HG03457 (cell line): ENCODE results near the gene PEX26.

Experiments used
- ATAC-seq: cut with Tn5 transposase; IDR thresholded peaks from one replicate; pipeline ENCODE4 v1.9.1; 2021; ENCODE audit warnings: moderate number of reproducible peaks; ENCODE audit not compliant: unreplicated experiment

PEX26 gene

GRCh38 chr22:18154821-18155390 lies 77.1 kb downstream of the PEX26 start:
- ATAC-seq = no peak
